Ectodermal cell (in vitro differentiated cells): Measurements from ENCODE around the gene DSG4.

Experiments used
- H3K27ac ChIP-seq: 2 replicates; pipeline ENCODE4 v1.7.0; 2013; ENCODE audit warnings: mild to moderate bottlenecking, low read depth, low read length; ENCODE audit not compliant: insufficient read depth, poor library complexity, severe bottlenecking
- H3K27me3 ChIP-seq: 2 replicates; pipeline ENCODE4 v1.7.0; 2013; ENCODE audit warnings: mild to moderate bottlenecking, low read length; ENCODE audit not compliant: insufficient read depth, control insufficient read depth, poor library complexity, severe bottlenecking
- H3K36me3 ChIP-seq: one replicate; pipeline ENCODE4 v1.7.0; 2013; ENCODE audit warnings: low read length; ENCODE audit not compliant: control insufficient read depth, insufficient read depth
- H3K4me1 ChIP-seq: one replicate; pipeline ENCODE4 v1.7.0; 2013; ENCODE audit warnings: low read length; ENCODE audit not compliant: control insufficient read depth, insufficient read depth
- H3K4me3 ChIP-seq: 2 replicates; pipeline ENCODE4 v1.7.0; 2013; ENCODE audit warnings: low read depth, low read length, control low read depth; ENCODE audit not compliant: insufficient read depth
- H3K9me3 ChIP-seq: 2 replicates; pipeline ENCODE4 v1.7.0; 2013; ENCODE audit warnings: mild to moderate bottlenecking, low read length, moderate library complexity; ENCODE audit not compliant: control insufficient read depth
- WGBS, 2 experiments: methylation state at CpG; one replicate each; pipeline ENCODE4 v1.1.7; 2013; ENCODE audit warnings: missing lambda C conversion rate in 2 of 2; 5-methylcytosine and 5-hydroxymethylcytosine counted together

The DSG4 gene

DNA sequence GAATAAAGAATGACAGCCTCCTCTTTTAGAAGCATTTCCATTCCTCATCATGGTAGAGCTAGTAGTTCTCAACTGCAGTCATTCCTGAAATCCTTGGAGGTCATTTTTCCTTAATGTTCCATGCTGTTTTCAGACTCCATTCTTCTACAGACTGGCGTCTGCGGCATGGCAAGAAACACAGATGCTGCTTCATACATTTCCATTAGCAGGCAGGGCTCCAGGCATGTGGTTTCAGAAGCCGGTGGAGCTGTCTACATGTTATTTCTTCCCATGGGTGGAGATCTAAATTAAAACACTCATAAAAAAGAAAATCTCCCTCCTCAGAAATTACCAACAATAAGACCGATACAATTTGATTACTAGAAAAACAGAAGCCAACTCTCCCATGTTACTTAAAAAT lies 64.9 kb downstream of the DSG4 start:
- no peaks in the 10 kb centered on the region for H3K27me3 ChIP-seq
- no peak overlapping the region for H3K4me3 ChIP-seq
- 97 to 100% methylated on average over 4 of the region's 4 CpGs for WGBS, 2 experiments
- H3K36me3 ChIP-seq: no peaks in the 10 kb centered on the region
- H3K4me1 ChIP-seq: no peaks in the 10 kb centered on the region
- H3K9me3 ChIP-seq: no peaks in the 10 kb centered on the region
- no peak overlapping the region for H3K27ac ChIP-seq

DNA sequence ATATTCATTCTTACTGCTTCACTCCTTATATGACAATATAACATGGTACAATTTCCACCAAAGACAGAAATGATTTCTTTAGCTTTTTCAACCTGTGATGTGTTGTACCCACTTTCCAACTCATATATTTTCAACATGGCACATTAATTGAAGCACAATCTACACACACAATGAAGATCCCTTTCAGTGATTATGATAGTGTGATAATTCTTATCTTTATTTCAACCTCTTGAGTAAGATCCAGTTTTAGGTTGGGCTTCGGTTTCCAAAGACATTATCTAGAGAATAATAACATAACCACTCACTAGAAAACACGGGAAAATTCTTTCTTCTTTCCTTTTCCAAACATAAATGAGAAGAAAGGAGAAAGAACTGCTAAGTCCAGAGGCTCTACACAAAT lies 67.6 kb downstream of the DSG4 start:
- Histone ChIP-seq H3K4me1 (no peaks in the 10 kb centered on the region), H3K36me3 (no peaks in the 10 kb centered on the region), H3K27me3 (no peaks in the 10 kb centered on the region), H3K4me3 (no peak overlapping the region), H3K9me3 (no peaks in the 10 kb centered on the region), H3K27ac (no peak overlapping the region)
- 98 to 100% methylated on average over 2 of the region's 2 CpGs for WGBS, 2 experiments

DNA sequence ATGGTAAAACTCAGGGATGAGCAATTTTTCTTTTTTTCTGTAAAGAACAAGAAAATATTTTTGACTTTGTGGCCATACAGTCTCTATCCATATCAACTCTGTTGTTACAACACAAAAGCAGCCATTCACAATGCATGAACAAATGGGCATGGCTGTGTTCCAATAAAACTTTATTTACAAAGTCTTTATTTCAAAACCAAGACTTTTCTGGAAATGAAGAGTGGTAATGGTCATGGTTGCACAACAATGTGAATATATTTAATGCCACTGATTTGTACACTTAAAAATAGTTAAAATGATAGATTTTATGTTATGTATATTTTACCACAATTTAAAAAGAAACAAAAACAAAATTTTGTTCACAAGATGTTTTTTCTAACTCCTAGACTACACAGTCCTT lies 69.3 kb downstream of the DSG4 start:
- Histone ChIP-seq H3K4me3 (no peak overlapping the region), H3K4me1 (no peaks in the 10 kb centered on the region), H3K27me3 (no peaks in the 10 kb centered on the region), H3K27ac (no peak overlapping the region), H3K9me3 (no peaks in the 10 kb centered on the region), H3K36me3 (no peaks in the 10 kb centered on the region)

DNA sequence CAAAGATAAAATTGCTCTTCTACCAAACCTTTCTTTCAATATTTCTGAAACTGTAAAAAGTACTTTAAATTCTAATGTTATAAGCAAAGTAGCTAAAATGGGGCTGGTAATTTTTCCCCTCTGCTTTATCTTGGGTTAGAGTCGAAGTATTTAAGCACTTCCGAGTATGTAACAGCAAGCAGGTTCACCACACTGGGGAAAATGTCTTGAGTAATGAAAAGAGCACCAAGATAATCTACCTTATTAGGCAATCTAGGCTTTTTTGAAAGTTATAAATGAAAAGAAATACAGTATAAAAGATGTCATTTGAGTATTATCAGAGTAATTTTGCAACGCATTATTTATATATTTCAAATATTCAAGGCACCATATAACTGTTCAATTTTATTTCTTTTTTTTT lies 70.3 kb downstream of the DSG4 start:
- H3K4me1 ChIP-seq: no peaks in the 10 kb centered on the region
- no peaks in the 10 kb centered on the region for H3K27me3 ChIP-seq
- H3K4me3 ChIP-seq: no peak overlapping the region
- no peaks in the 10 kb centered on the region for H3K36me3 ChIP-seq
- WGBS, 2 experiments: 78% methylated on average over 2 of the region's 3 CpGs; no CpG with 5 or more reads in 1 of the 2 experiments
- H3K27ac ChIP-seq: no peak overlapping the region
- no peaks in the 10 kb centered on the region for H3K9me3 ChIP-seq

DNA sequence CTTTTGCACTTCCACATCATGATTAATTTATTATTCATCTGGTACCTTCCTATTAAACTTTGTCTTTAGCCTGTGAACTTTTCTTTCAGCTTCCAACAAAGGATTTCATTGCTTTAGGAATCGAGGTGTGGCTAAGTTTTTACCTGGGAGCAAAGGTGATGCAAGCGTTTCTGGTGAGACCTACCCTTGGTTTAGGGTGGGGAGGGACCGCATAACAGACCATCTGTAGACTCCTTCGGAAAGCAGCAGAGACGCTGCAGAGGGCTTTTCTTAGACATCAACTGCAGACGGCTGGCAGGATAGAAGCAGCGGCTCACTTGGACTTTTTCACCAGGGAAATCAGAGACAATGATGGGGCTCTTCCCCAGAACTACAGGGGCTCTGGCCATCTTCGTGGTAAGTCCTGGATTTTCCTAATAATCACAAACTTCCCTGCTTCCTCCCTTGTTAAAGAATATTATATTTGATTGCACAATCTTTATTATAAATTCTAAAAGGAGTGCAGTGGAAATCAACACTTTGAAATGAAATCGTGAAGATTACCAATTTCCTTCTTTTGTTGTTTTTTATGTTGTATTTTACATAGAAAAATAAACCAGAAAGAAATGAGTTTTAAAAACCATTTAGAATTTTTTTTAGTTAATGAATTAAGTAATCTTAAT lies 71.1 kb downstream of the DSG4 start, which contains the start of gene DSG3:
TSS of gene DSG3 (plus strand) at position 212 of the 662 bp plus-strand sequence. CDS start at position 349, 137 bp downstream.
- Histone ChIP-seq H3K4me3 (no peak within 1 kb of the TSS), H3K27me3 (no peaks in the 10 kb centered on the region), H3K9me3 (no peaks in the 10 kb centered on the region), H3K4me1 (no peaks in the 10 kb centered on the region), H3K27ac (no peak within 1 kb of the TSS), H3K36me3 (no peaks in the 10 kb centered on the region)
- 77% methylated on average over 8 of the region's 9 CpGs for WGBS, 2 experiments

DNA sequence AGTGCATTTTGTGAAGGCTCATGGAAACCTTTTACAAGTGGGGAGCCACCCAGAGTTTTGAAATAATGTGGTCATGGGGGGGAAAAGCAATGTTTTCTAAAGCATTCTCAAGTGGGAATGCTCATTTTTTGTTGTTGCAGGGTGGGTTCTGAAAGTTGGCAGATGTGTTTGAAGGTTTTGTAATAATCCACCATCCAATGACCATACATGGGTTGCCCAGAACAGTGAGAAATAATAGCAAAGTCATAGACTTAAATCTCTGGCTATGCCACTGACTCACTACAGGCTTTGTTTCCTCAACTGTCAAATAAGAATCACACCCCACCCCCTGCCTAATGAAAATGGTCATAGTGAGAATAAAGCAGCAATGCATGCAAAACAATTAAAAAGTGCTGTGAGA lies 73.8 kb downstream of the DSG4 start:
- H3K9me3 ChIP-seq: no peaks in the 10 kb centered on the region
- H3K27me3 ChIP-seq: no peaks in the 10 kb centered on the region
- H3K4me3 ChIP-seq: no peak overlapping the region
- H3K4me1 ChIP-seq: no peaks in the 10 kb centered on the region
- H3K27ac ChIP-seq: no peak overlapping the region
- no peaks in the 10 kb centered on the region for H3K36me3 ChIP-seq

DNA sequence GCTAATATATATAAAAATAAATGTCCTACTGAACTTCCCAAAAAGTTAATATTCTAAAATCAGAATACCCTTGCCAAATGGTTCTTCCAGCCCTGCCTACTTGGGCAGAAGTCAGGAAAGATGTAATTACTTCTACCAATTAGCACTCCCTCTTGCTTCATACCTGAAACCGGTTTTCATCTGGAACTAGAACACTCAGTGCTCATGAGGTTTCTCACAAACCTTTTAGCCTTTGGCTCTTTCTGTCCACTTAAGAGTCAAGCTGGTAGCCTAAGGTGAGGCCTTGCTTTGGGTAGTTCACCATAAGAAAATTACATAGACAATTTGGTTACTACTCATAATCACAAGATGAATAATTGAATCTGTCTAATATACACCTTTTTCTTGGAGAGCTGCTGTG lies 75.0 kb downstream of the DSG4 start:
- no peak overlapping the region for H3K4me3 ChIP-seq
- no peak overlapping the region for H3K27ac ChIP-seq
- WGBS, 2 experiments: 86 to 91% methylated on average over 1 of the region's 1 CpG
- no peaks in the 10 kb centered on the region for H3K9me3 ChIP-seq
- no peaks in the 10 kb centered on the region for H3K27me3 ChIP-seq
- no peaks in the 10 kb centered on the region for H3K4me1 ChIP-seq
- H3K36me3 ChIP-seq: no peaks in the 10 kb centered on the region

DNA sequence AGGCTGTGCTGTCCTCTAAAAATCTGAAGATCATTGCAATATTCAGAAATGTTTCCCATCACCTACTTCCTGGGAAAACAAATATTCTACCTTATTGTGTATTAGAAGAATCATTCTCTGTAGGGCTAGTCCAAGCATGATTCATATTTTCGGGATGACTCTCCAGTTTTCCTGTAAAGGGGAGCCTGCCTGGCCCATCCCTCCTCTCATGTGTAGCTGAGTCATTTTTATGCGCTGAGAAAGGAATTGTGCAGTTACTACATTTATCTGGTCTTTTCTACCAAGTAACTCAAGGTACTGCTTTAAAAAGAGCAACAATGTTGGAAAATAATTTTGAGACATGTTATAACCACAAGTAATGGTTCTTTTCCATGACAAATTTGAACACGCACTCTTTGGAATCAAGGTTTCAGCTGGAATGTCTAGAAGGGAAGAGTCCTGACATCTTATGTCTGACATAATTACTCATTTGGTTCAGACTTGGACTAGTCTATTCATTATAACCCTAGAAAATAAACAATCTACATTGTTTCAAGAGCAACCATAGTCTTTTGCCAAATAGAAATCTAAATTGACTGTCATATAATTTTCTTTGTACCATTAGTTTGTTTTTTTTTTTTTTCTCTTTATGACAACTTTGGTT lies 77.6 kb downstream of the DSG4 start:
- no peaks in the 10 kb centered on the region for H3K36me3 ChIP-seq
- WGBS, 2 experiments: 93 to 98% methylated on average over 3 of the region's 3 CpGs
- H3K27ac ChIP-seq: no peak overlapping the region
- no peaks in the 10 kb centered on the region for H3K27me3 ChIP-seq
- no peak overlapping the region for H3K4me3 ChIP-seq
- H3K4me1 ChIP-seq: no peaks in the 10 kb centered on the region
- H3K9me3 ChIP-seq: no peaks in the 10 kb centered on the region
